GM20000 (cell line): Measurements from ENCODE around the gene SERPIND1.

Experiments used
- DNase-seq: peaks from one replicate; pipeline ENCODE4 v3.0.0; 2012; ENCODE audit warnings: low spot score
- TF ChIP-seq, protein P1 (sequence below): IDR thresholded peaks from 2 replicates; pipeline ENCODE4 v1.5.1; 2012; ENCODE audit warnings: mild to moderate bottlenecking, control low read depth; ENCODE audit errors: extremely low read depth, missing control alignments

The SERPIND1 gene

DNA sequence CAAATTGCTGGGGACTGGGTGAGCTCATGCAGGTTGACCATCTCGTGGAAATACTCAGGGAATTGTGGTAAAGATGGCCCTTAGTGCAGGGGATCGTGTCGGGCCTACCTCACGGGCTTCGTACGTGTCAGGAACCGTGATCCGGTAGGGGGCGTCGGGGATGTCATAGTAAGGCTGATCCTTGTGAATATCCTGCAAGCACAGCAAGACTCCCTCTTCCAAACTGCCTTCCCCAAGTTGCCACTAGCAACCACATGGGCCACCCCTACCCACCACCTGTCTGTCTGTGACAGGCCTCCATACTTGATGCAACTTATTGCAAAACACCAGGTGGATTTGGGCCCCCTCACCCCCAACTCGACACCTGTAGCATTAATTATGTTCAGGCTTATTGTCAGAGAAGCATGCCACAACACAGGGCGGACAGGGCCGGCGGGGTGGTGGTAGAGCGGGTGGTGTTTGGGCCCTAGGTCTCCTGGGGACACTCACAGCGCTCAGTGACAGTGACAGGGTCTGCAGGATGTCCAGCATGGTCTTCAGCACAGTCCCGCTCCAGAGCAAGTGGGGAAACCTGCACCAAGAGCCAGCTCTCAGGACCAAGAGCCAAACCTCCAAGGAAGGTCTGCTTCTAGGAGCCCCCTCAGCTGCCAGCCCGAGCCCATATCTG, 22.6 kb upstream of the SERPIND1 start:
- no peak for DNase-seq
- TF ChIP-seq, protein P1, sequence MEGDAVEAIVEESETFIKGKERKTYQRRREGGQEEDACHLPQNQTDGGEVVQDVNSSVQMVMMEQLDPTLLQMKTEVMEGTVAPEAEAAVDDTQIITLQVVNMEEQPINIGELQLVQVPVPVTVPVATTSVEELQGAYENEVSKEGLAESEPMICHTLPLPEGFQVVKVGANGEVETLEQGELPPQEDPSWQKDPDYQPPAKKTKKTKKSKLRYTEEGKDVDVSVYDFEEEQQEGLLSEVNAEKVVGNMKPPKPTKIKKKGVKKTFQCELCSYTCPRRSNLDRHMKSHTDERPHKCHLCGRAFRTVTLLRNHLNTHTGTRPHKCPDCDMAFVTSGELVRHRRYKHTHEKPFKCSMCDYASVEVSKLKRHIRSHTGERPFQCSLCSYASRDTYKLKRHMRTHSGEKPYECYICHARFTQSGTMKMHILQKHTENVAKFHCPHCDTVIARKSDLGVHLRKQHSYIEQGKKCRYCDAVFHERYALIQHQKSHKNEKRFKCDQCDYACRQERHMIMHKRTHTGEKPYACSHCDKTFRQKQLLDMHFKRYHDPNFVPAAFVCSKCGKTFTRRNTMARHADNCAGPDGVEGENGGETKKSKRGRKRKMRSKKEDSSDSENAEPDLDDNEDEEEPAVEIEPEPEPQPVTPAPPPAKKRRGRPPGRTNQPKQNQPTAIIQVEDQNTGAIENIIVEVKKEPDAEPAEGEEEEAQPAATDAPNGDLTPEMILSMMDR, result no peak

DNA sequence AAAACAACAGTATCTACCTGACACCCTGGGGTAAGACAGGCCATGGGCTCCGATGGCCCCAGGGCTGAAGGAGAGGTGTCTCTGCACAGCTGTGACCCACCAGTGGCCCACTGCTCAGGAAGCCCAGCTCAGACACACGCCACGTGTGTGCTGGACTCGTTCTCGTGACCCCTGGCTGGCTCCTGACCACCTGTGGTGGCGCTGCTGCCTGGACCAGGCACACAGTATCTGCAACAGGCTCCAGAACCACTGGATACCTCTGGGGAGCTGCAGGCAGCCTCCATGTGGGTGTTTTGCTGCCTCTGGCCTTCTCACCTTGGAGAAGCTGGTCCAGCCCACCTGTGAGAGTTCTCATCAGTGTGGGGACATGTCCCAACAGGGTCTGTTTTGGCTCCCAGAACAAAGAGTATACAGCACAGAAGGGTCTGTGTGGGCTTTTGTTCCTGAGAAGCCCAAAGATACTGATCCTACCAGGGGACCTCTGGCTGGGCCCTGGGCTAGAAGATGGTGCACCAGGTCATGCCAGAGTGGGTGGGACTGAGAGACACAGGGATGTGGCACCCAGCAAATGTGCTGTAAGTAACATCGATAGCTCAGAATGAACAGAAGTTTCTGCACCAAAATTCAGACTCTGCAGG, 21.7 kb upstream of the SERPIND1 start:
- no peak for DNase-seq
- TF ChIP-seq, protein P1, result no peak

DNA sequence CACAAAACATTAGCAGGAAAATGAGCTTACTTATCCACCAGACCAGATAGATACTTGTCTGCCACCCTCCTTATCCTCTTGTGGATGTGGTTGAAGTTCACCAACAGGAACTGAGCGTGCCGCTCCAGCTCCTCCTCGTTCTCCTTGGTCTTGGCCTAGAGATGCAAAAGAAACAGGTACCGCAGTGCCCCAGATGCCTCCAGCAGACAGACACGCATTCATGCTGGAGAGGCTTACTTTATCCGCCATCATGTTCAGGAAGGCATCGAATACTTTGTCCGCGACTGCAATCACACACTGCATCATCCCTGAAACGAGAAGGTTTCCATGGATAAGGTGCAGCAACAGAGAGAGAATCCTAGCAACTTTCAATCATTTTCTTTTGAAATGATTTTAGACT, 21.0 kb upstream of the SERPIND1 start:
- TF ChIP-seq, protein P1, result no peak
- DNase-seq, result no peak

DNA sequence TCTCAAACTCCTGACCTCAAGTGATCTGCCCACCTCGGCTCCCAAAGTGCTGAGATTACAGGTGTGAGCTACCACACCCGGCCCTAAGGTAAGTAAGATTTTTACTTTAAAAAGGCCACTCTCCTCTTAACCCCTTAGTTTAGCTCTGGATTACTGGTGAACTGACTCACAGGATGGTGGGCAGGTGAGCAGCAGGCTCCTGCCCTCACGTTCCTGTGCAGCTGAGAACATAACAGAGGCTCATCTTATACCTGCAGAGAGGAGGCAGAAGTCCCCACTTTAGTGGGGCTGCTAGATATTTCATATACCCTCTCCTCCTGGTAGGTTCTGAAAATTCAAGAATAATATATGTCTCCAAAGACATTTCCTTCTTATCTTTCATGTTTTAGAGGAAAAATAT, 17.1 kb upstream of the SERPIND1 start:
- DNase-seq, result no peak

DNA sequence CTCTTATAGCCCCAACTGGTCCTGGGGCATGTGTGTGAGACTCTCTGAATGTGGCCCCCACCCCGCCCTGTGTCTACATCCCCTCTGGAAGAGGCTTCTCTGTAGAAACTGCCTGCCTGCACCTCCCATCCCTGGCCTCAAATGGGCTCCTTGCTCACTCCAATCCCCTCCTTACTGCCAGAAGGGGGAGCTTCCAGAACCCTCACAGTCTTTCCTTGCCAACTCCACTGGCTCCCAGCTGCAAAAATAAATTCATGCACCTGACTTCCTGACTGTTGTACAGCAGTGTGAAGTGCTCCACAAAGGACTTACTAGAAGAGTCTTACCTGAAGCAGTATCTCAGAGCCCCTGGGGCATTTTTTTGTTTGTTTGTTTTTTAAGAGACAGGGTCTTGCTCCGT, 15.2 kb upstream of the SERPIND1 start:
- TF ChIP-seq, protein P1, result no peak
- no peak for DNase-seq

More for the DNA sequence above, 17.1 kb upstream of the SERPIND1 start:
- TF ChIP-seq, protein P1, result no peak

DNA sequence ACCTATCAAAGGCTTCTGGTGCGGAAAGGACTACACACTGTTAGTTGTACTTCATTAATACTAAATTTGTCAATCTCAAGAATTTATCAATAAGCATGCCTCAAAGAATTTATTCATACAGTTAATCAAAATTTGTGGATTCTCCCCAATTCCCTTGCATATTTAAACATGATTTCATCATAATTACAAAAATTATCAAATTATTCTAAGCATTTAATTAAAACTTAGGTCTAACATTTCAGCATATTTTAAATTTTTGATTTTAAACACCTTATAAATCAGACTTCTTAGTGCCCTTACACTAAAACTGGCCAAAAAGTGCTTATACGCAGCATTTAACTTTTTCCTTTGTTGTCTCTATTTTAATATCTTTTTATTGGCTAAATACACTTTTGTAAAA, 13.8 kb upstream of the SERPIND1 start:
- no peak for DNase-seq
- TF ChIP-seq, protein P1, result no peak

DNA sequence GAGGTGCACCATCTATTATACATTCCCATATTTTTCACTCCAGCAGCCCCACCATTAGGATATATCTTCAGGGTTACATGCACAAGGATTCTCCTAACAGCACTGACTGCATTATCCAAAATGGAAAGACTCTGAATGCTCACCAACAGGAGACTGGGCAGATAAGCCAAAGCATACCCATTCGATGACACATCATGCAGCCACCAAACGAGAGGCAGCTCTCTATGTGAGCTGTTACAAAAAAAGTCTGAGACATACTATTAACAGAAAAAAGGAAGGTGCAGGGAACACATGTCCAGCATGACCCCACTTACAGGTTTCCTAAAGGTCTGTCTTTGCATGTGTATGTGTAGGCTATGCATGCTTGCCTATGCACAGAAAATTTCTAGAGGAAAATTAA, 12.4 kb upstream of the SERPIND1 start:
- TF ChIP-seq, protein P1, result no peak
- no peak for DNase-seq
